ENCODE data around the gene PRRX2.

PRRX2 gene

GRCh38 chr9:129665389-129665775 lies at the start of gene PRRX2:
PRRX2 (plus strand) TSS chr9:129665647; CDS start chr9:129665868, 221 bp downstream.
- DNase-seq (ENCODE audit: low read depth in 3 of 3, low spot score in 1 of 3): no peak

- no peak for DNase-seq (ENCODE audit: low read depth in 3 of 3, low spot score in 1 of 3)
Observed at GRCh38 chr9:129617167-129617566, 48.3 kb upstream of the PRRX2 start.

- no peak for DNase-seq (ENCODE audit: low read depth in 3 of 3, low spot score in 1 of 3)
Observed at GRCh38 chr9:129619787-129620668, 45.4 kb upstream of the PRRX2 start.

- DNase-seq (ENCODE audit: low read depth in 3 of 3, low spot score in 1 of 3): no peak
Observed at GRCh38 chr9:129620669-129621295, 44.7 kb upstream of the PRRX2 start, which contains the start of gene C9orf50. C9orf50 (minus strand) TSS chr9:129621101; CDS start chr9:129620574, 527 bp downstream.

GRCh38 chr9:129623331-129623730 lies 42.1 kb upstream of the PRRX2 start:
- no peak for DNase-seq (ENCODE audit: low read depth in 3 of 3, low spot score in 1 of 3)

GRCh38 chr9:129624168-129624759 lies 41.2 kb upstream of the PRRX2 start:
- DNase-seq (ENCODE audit: low read depth in 3 of 3, low spot score in 1 of 3): peak; percentile 27 to 69 (median 30)

- no peak for DNase-seq (ENCODE audit: low read depth in 3 of 3, low spot score in 1 of 3)
Observed at GRCh38 chr9:129624947-129625346, 40.5 kb upstream of the PRRX2 start.

GRCh38 chr9:129626079-129626624 lies 39.3 kb upstream of the PRRX2 start, which contains the start of gene NTMT1:
NTMT1 (plus strand) TSS chr9:129626163; CDS start chr9:129632704, 6,541 bp downstream.
- DNase-seq (ENCODE audit: low read depth in 3 of 3, low spot score in 1 of 3): peak; percentile 82 to 93 (median 86)

- DNase-seq (ENCODE audit: low read depth in 3 of 3, low spot score in 1 of 3): no peak
Observed at GRCh38 chr9:129626625-129627284, 38.7 kb upstream of the PRRX2 start.

GRCh38 chr9:129627556-129628440 lies 37.6 kb upstream of the PRRX2 start:
- no peak for DNase-seq (ENCODE audit: low read depth in 3 of 3, low spot score in 1 of 3)

- no peak for DNase-seq (ENCODE audit: low read depth in 3 of 3, low spot score in 1 of 3)
Observed at GRCh38 chr9:129628709-129629108, 36.7 kb upstream of the PRRX2 start.

GRCh38 chr9:129629251-129629820 lies 36.1 kb upstream of the PRRX2 start:
- no peak for DNase-seq (ENCODE audit: low read depth in 3 of 3, low spot score in 1 of 3)

GRCh38 chr9:129630967-129631673 lies 34.3 kb upstream of the PRRX2 start:
- no peak for DNase-seq (ENCODE audit: low read depth in 3 of 3, low spot score in 1 of 3)

- no peak for DNase-seq (ENCODE audit: low read depth in 3 of 3, low spot score in 1 of 3)
Observed at GRCh38 chr9:129631674-129632129, 33.7 kb upstream of the PRRX2 start.

- DNase-seq (ENCODE audit: low read depth in 3 of 3, low spot score in 1 of 3): no peak
Observed at GRCh38 chr9:129632460-129632859, 33.0 kb upstream of the PRRX2 start.

GRCh38 chr9:129633207-129633606 lies 32.2 kb upstream of the PRRX2 start:
- no peak for DNase-seq (ENCODE audit: low read depth in 3 of 3, low spot score in 1 of 3)

- DNase-seq (ENCODE audit: low read depth in 3 of 3, low spot score in 1 of 3): no peak
Observed at GRCh38 chr9:129633848-129634247, 31.6 kb upstream of the PRRX2 start.

- no peak for DNase-seq (ENCODE audit: low read depth in 3 of 3, low spot score in 1 of 3)
Observed at GRCh38 chr9:129635099-129636065, 30.1 kb upstream of the PRRX2 start.
